HEK293 (cell line): ENCODE measurements around the gene PLD6.

Experiments used
- CTCF ChIA-PET: fragments of 350-600 bp; formaldehyde crosslinking; extraction: SDS; loops from one replicate; lab custom pipeline; 2021; ENCODE audit warnings: antibody characterized with exemption; lab: Yijun Ruan, JAX
- POLR2A ChIA-PET: fragments of 300-600 bp; formaldehyde crosslinking; extraction: SDS; loops from one replicate; lab custom pipeline; 2020; ENCODE audit warnings: antibody characterized with exemption, inconsistent platforms; lab: Yijun Ruan, JAX
- H3K27ac ChIP-seq: fragments of 200-500 bp; sonication (Bioruptor generic); 2 replicates; pipeline ENCODE4 v1.5.1; 2014; ENCODE audit warnings: low read depth, low read length, control low read depth, inconsistent platforms; ENCODE audit errors: extremely low read depth
- H3K36me3 ChIP-seq, 2 experiments: fragments of 200-500 bp in 1 of 2; sonication (Bioruptor generic) in 1 of 2; 1 replicate in 1 of 2; 2 replicates in 1 of 2; pipeline ENCODE4 v1.5.1; 2014 to 2017; ENCODE audit warnings: inconsistent platforms in 2 of 2, low read length in 2 of 2; ENCODE audit not compliant: control insufficient read depth in 2 of 2, insufficient read depth in 1 of 2
- H3K4me1 ChIP-seq: fragments of 200-500 bp; sonication (Bioruptor generic); 2 replicates; pipeline ENCODE4 v1.5.1; 2014; ENCODE audit warnings: mild to moderate bottlenecking, low read length, inconsistent platforms; ENCODE audit not compliant: control insufficient read depth, insufficient read depth
- H3K4me3 ChIP-seq: 2 replicates; pipeline ENCODE4 v1.5.1; 2011; ENCODE audit warnings: low read depth, mild to moderate bottlenecking, control low read depth, low read length, moderate library complexity
- H3K9me3 ChIP-seq: fragments of 200-500 bp; sonication (Bioruptor generic); 2 replicates; pipeline ENCODE4 v1.5.1; 2014; ENCODE audit warnings: low read depth, low read length, inconsistent platforms; ENCODE audit not compliant: control insufficient read depth, insufficient read depth
- HOXC10 ChIP-seq: sonication (generic); formaldehyde crosslinking; IDR thresholded peaks from 2 replicates; pipeline ENCODE4 v1.8.1; 2023; ENCODE audit warnings: mild to moderate bottlenecking, missing genetic modification reagents
- KLF1 ChIP-seq: fragments of 450-650 bp; formaldehyde crosslinking; IDR thresholded peaks from 2 replicates; pipeline ENCODE4 v1.5.1; 2016; ENCODE audit warnings: missing biosample characterization, missing genetic modification characterization
- PATZ1 ChIP-seq: fragments of 450-650 bp; formaldehyde crosslinking; IDR thresholded peaks from 2 replicates; pipeline ENCODE4 v1.5.1; 2016; ENCODE audit warnings: missing biosample characterization, missing genetic modification characterization
- SCRT2 ChIP-seq: fragments of 450-650 bp; formaldehyde crosslinking; IDR thresholded peaks from 2 replicates; pipeline ENCODE4 v1.5.1; 2016; ENCODE audit warnings: missing biosample characterization, missing genetic modification characterization
- TRIM28 ChIP-seq: IDR thresholded peaks from 2 replicates; pipeline ENCODE4 v1.6.1; 2011; ENCODE audit warnings: low read length, control low read depth, borderline replicate concordance
- WT1 ChIP-seq: fragments of 450-650 bp; formaldehyde crosslinking; IDR thresholded peaks from 2 replicates; pipeline ENCODE4 v1.5.1; 2016; ENCODE audit warnings: missing biosample characterization, missing genetic modification characterization
- YY1 ChIP-seq: fragments of 450-650 bp; formaldehyde crosslinking; IDR thresholded peaks from 2 replicates; pipeline ENCODE4 v1.5.1; 2018; ENCODE audit warnings: missing biosample characterization, missing genetic modification characterization
- ZBTB21 ChIP-seq: fragments of 450-650 bp; formaldehyde crosslinking; IDR thresholded peaks from 2 replicates; pipeline ENCODE4 v1.5.1; 2017; ENCODE audit warnings: missing biosample characterization, missing genetic modification characterization
- ZNF133 ChIP-seq: fragments of 450-650 bp; formaldehyde crosslinking; IDR thresholded peaks from 2 replicates; pipeline ENCODE4 v1.5.1; 2016; ENCODE audit warnings: missing biosample characterization, missing genetic modification characterization
- ZNF169 ChIP-seq: fragments of 450-650 bp; formaldehyde crosslinking; IDR thresholded peaks from 2 replicates; pipeline ENCODE4 v1.5.1; 2016; ENCODE audit warnings: missing biosample characterization, missing genetic modification characterization
- ZNF266 ChIP-seq: fragments of 450-650 bp; formaldehyde crosslinking; IDR thresholded peaks from 2 replicates; pipeline ENCODE4 v1.5.1; 2016; ENCODE audit warnings: missing biosample characterization, missing genetic modification characterization, low read depth
- ZNF280D ChIP-seq: fragments of 450-650 bp; formaldehyde crosslinking; IDR thresholded peaks from 2 replicates; pipeline ENCODE4 v1.5.1; 2016; ENCODE audit warnings: missing biosample characterization, missing genetic modification characterization
- ZNF335 ChIP-seq: fragments of 450-650 bp; formaldehyde crosslinking; conservative IDR thresholded peaks from 2 replicates; pipeline ENCODE4 v1.5.1; 2016; ENCODE audit warnings: missing biosample characterization, missing genetic modification characterization
- ZNF366 ChIP-seq: fragments of 450-650 bp; formaldehyde crosslinking; conservative IDR thresholded peaks from 2 replicates; pipeline ENCODE4 v1.5.1; 2016; ENCODE audit warnings: missing biosample characterization, missing genetic modification characterization
- ZNF449 ChIP-seq: fragments of 450-650 bp; formaldehyde crosslinking; IDR thresholded peaks from 2 replicates; pipeline ENCODE4 v1.5.1; 2017; ENCODE audit warnings: missing biosample characterization, mild to moderate bottlenecking, missing genetic modification characterization, moderate library complexity
- ZNF488 ChIP-seq: fragments of 450-650 bp; formaldehyde crosslinking; IDR thresholded peaks from 2 replicates; pipeline ENCODE4 v1.5.1; 2016; ENCODE audit warnings: missing biosample characterization, missing genetic modification characterization
- ZNF555 ChIP-seq: fragments of 450-650 bp; formaldehyde crosslinking; conservative IDR thresholded peaks from 2 replicates; pipeline ENCODE4 v1.5.1; 2017; ENCODE audit warnings: missing biosample characterization, mild to moderate bottlenecking, missing genetic modification characterization, inconsistent platforms
- ZNF621 ChIP-seq: fragments of 450-650 bp; formaldehyde crosslinking; IDR thresholded peaks from 2 replicates; pipeline ENCODE4 v1.5.1; 2017; ENCODE audit warnings: missing biosample characterization, missing genetic modification characterization
- ZNF623 ChIP-seq: fragments of 450-650 bp; formaldehyde crosslinking; IDR thresholded peaks from 2 replicates; pipeline ENCODE4 v1.5.1; 2016; ENCODE audit warnings: missing biosample characterization, missing genetic modification characterization
- ZNF654 ChIP-seq: fragments of 450-650 bp; formaldehyde crosslinking; IDR thresholded peaks from 2 replicates; pipeline ENCODE4 v1.5.1; 2016; ENCODE audit warnings: low read depth, missing biosample characterization, missing genetic modification characterization
- ZNF658 ChIP-seq: fragments of 450-650 bp; formaldehyde crosslinking; IDR thresholded peaks from 2 replicates; pipeline ENCODE4; 2016; ENCODE audit warnings: missing biosample characterization, missing genetic modification characterization
- ZNF704 ChIP-seq: fragments of 450-650 bp; formaldehyde crosslinking; IDR thresholded peaks from 2 replicates; pipeline ENCODE4 v1.5.1; 2016; ENCODE audit warnings: missing biosample characterization, missing genetic modification characterization
- ZNF768 ChIP-seq: fragments of 450-650 bp; formaldehyde crosslinking; IDR thresholded peaks from 2 replicates; pipeline ENCODE4 v1.5.1; 2018; ENCODE audit warnings: missing biosample characterization, mild to moderate bottlenecking, missing genetic modification characterization
- ZNF791 ChIP-seq: fragments of 450-650 bp; formaldehyde crosslinking; IDR thresholded peaks from 2 replicates; pipeline ENCODE4 v1.5.1; 2016; ENCODE audit warnings: missing biosample characterization, missing genetic modification characterization
- ZSCAN16 ChIP-seq: fragments of 450-650 bp; formaldehyde crosslinking; IDR thresholded peaks from 2 replicates; pipeline ENCODE4 v1.5.1; 2016; ENCODE audit warnings: missing biosample characterization, missing genetic modification characterization

The PLD6 gene

GRCh38 chr17:17172990-17173389 is 33.1 kb downstream of the PLD6 start (continued):
- TF ChIP-seq WT1 (tag by site-specific recombination): no peak

- CTCF ChIA-PET: interaction anchor here (0.5 to 1.7 kb wide), 10 partner anchors 9 to 775 kb away, joined by 3 to 6 read pairs (median 4); no protein-coding TSS in a partner anchor
- Histone ChIP-seq H3K4me1 (no peaks in the 10 kb centered on the region), H3K4me3 (no peak overlapping the region), H3K9me3 (no peaks in the 10 kb centered on the region), H3K27ac (no peak overlapping the region), H3K36me3 (peaks cover 4 to 94% of the 10 kb centered on the region in 2 experiments)
- TF ChIP-seq ZNF704 (tag by site-specific recombination) (no peak), ZNF335 (tag by site-specific recombination) (no peak), ZSCAN16 (tag by site-specific recombination) (no peak), ZBTB21 (no peak), KLF1 (tag by site-specific recombination) (0 out of 2 replicates have a peak, but pooled peaks have one; percentile 45)
- POLR2A ChIA-PET: interaction anchor here (1.2 kb wide), 1 partner anchor 65 kb away, joined by 4 read pairs; the partner anchor contains the start of gene FLCN
Measured at GRCh38 chr17:17172001-17172939, 33.9 kb downstream of the PLD6 start.

GRCh38 chr17:17171186-17171585 is 34.9 kb downstream of the PLD6 start:
- CTCF ChIA-PET: interaction anchor here (1.0 kb wide), 1 partner anchor 29 kb away, joined by 4 read pairs; no protein-coding TSS in a partner anchor
- H3K4me3 ChIP-seq: no peak overlapping the region
- POLR2A ChIA-PET: no interaction called here
- H3K27ac ChIP-seq: no peak overlapping the region
- H3K4me1 ChIP-seq: no peaks in the 10 kb centered on the region
- H3K9me3 ChIP-seq: no peaks in the 10 kb centered on the region
- H3K36me3 ChIP-seq: peaks cover 3 to 94% of the 10 kb centered on the region in 2 experiments; a peak in 2 of 3 replicates
- TF ChIP-seq ZNF488 (tag by site-specific recombination): no peak
- TF ChIP-seq ZNF791 (tag by site-specific recombination): no peak
- TF ChIP-seq ZNF169: no peak
- no peak for TF ChIP-seq ZNF658
- TF ChIP-seq ZNF449 (tag by site-specific recombination): no peak
- no peak for TF ChIP-seq ZNF768 (tag by site-specific recombination)
- TF ChIP-seq YY1: no peak
- TF ChIP-seq PATZ1 (tag by site-specific recombination): no peak
- TF ChIP-seq ZNF266 (tag by site-specific recombination): no peak
- no peak for TF ChIP-seq TRIM28
- TF ChIP-seq HOXC10 (CRISPR knock-in tag): no peak
- TF ChIP-seq ZNF555 (tag by site-specific recombination): no peak
- TF ChIP-seq ZNF621 (tag by site-specific recombination): no peak
- TF ChIP-seq ZNF280D (tag by site-specific recombination): no peak
- no peak for TF ChIP-seq SCRT2 (tag by site-specific recombination)
- TF ChIP-seq ZNF654 (tag by site-specific recombination): no peak
- no peak for TF ChIP-seq ZNF366 (tag by site-specific recombination)
- no peak for TF ChIP-seq ZNF133 (tag by site-specific recombination)
- TF ChIP-seq ZNF623 (tag by site-specific recombination): no peak
